Esophagus squamous epithelium (tissue), 4 donors: ENCODE results near the gene B9D1.

ENCODE experiments used
- CTCF ChIP-seq, 6 experiments: fragments of 450-650 bp in 4 of 6; fragments of 200-600 bp in 2 of 6; sonication (generic) in 2 of 6; IDR thresholded peaks; one replicate each; pipeline ENCODE4 v1.5.1; 2016 to 2019; ENCODE audit warnings: antibody characterized with exemption in 6 of 6, mild to moderate bottlenecking in 4 of 6, moderate library complexity in 4 of 6
- POLR2A ChIP-seq, 4 donors: fragments of 450-650 bp; IDR thresholded peaks; one replicate each; pipeline ENCODE4 v1.6.1; 2017; ENCODE audit warnings: antibody characterized with exemption in 4 of 4, mild to moderate bottlenecking in 4 of 4, moderate library complexity in 3 of 4

- no peak for TF ChIP-seq CTCF (IDR thresholded peaks at IDR 0.05)
- no peak for TF ChIP-seq POLR2A (IDR thresholded peaks at IDR 0.05)
Observed at GRCh38 chr17:19359856-19360255, 2.7 kb downstream of the B9D1 start.
